Right atrium auricular region (tissue), 2 donors: ENCODE data around the gene SV2B. TPM values are rescaled to one million over a fixed set of nuclear protein-coding genes. Genes with fewer than 3 reads are reported as not detected.
A peak's percentile ranks its signal among the peaks of the same experiment; 100 is the strongest.

Experiments
- DNase-seq: peaks from one replicate; pipeline ENCODE4 v3.0.0-alpha.2; 2019; ENCODE audit warnings: low spot score
- H3K27ac ChIP-seq, 2 donors: fragments of 200-600 bp; sonication (generic); 1 replicate in 1 of 2; 2 replicates in 1 of 2; pipeline ENCODE4 v1.5.1; 2016 to 2019
- H3K27me3 ChIP-seq, 2 donors: fragments of 200-600 bp; sonication (generic); one replicate each; pipeline versions ENCODE4 v1.5.1 to v1.6.0; 2017 to 2019
- H3K36me3 ChIP-seq: fragments of 200-600 bp; sonication (generic); one replicate; pipeline ENCODE4 v1.5.1; 2016
- H3K4me1 ChIP-seq, 2 donors: fragments of 200-600 bp; sonication (generic); one replicate each; pipeline versions ENCODE4 v1.5.1 to v1.6.0; 2017 to 2019
- H3K4me3 ChIP-seq, 2 donors: fragments of 200-600 bp; sonication (generic); 1 replicate in 1 of 2; 2 replicates in 1 of 2; pipeline ENCODE4 v1.5.1; 2017 to 2019; ENCODE audit warnings: mild to moderate bottlenecking in 1 of 2, moderate library complexity in 1 of 2
- H3K9me3 ChIP-seq, 2 donors: fragments of 200-600 bp; sonication (generic); one replicate each; pipeline ENCODE4 v1.5.1; 2019
- CTCF ChIP-seq, 2 donors: fragments of 200-600 bp; sonication (generic); IDR thresholded peaks; one replicate each; pipeline ENCODE4 v1.5.1; 2019; ENCODE audit warnings: antibody characterized with exemption in 2 of 2
- total RNA-seq, 2 donors: library from RNA; depleted of rRNA; stranded (reverse); fragments of >200 nt; gene quantifications; one replicate each; pipeline ENCODE4 v1.1.0, GENCODE V29; 2016

SV2B gene
- total RNA-seq, 2 donors from 2014 or later: 0.24 to 0.56 TPM

DNA sequence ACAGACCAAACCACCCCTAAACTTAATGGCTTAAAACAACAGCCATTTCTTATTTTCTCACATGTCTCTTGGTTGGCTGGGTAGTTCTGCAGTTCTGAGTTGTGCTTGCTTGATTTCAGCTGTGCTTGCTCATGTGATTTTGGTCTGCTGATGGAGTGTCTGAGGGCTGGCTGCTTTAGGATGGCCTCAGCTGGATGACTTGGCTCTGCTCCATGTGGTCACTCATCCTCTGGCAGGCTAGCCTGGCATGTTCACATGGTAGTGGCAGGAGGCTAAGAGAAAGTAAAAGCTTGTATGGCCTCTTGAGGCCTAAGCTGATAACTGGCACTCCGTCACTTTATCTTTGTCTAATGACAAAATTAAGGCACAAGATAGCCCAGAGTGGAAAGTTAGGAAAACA, 4.1 kb downstream of the SV2B start:
- Histone ChIP-seq H3K4me3 (no peak overlapping the region), H3K36me3 (no peaks in the 10 kb centered on the region), H3K9me3 (no peaks in the 10 kb centered on the region), H3K27me3 (no peaks in the 10 kb centered on the region), H3K27ac (peak overlapping the region in 1 of 2 donors; percentile 53), H3K4me1 (peaks cover 0 to 42% of the 10 kb centered on the region in 2 donors)
- no peak for TF ChIP-seq CTCF (IDR thresholded peaks at IDR 0.05)
- no peak for DNase-seq

GRCh38 chr15:91108421-91108820, 8.4 kb downstream of the SV2B start:
- no peaks in the 10 kb centered on the region for H3K36me3 ChIP-seq
- no peaks in the 10 kb centered on the region for H3K27me3 ChIP-seq
- no peak for DNase-seq
- H3K4me3 ChIP-seq: no peak overlapping the region
- H3K9me3 ChIP-seq: no peaks in the 10 kb centered on the region
- TF ChIP-seq CTCF (IDR thresholded peaks at IDR 0.05): no peak
- H3K27ac ChIP-seq: no peak overlapping the region
- H3K4me1 ChIP-seq: peaks cover 0 to 6% of the 10 kb centered on the region in 2 donors

GRCh38 chr15:91109885-91110284, 9.8 kb downstream of the SV2B start:
- DNase-seq: no peak
- H3K4me3 ChIP-seq: no peak overlapping the region
- no peaks in the 10 kb centered on the region for H3K4me1 ChIP-seq
- H3K27ac ChIP-seq: no peak overlapping the region
- TF ChIP-seq CTCF (IDR thresholded peaks at IDR 0.05): no peak
- H3K9me3 ChIP-seq: no peaks in the 10 kb centered on the region
- no peaks in the 10 kb centered on the region for H3K27me3 ChIP-seq
- no peaks in the 10 kb centered on the region for H3K36me3 ChIP-seq

GRCh38 chr15:91110407-91110806, 10.3 kb downstream of the SV2B start:
- no peak for DNase-seq
- no peaks in the 10 kb centered on the region for H3K4me1 ChIP-seq
- H3K4me3 ChIP-seq: no peak overlapping the region
- TF ChIP-seq CTCF (IDR thresholded peaks at IDR 0.05): no peak
- H3K36me3 ChIP-seq: no peaks in the 10 kb centered on the region
- no peaks in the 10 kb centered on the region for H3K9me3 ChIP-seq
- H3K27ac ChIP-seq: no peak overlapping the region
- no peaks in the 10 kb centered on the region for H3K27me3 ChIP-seq

DNA sequence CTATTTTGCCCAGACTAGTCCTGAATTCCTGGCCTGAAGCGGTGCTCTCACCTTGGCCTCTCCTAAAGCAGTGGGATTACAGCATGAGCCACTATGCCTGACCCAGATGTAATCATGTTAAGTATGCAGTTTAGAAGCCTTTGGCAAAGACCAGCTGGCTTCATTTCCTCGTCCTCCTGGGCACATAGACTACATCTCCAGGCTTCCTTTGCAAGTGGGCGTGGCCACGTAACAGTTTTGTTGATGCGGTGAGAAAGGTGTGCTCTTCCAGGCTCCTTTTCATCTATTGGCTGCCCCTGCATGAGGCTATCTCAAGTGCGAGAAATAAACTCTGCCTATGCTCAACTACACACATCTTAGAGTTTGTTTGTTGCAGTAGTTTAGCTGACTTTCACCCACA, 13.0 kb downstream of the SV2B start:
- DNase-seq: no peak
- H3K36me3 ChIP-seq: no peaks in the 10 kb centered on the region
- no peak for TF ChIP-seq CTCF (IDR thresholded peaks at IDR 0.05)
- H3K4me3 ChIP-seq: no peak overlapping the region
- H3K9me3 ChIP-seq: no peaks in the 10 kb centered on the region
- no peak overlapping the region for H3K27ac ChIP-seq
- H3K4me1 ChIP-seq: peaks cover 0 to 10% of the 10 kb centered on the region in 2 donors
- H3K27me3 ChIP-seq: no peaks in the 10 kb centered on the region

DNA sequence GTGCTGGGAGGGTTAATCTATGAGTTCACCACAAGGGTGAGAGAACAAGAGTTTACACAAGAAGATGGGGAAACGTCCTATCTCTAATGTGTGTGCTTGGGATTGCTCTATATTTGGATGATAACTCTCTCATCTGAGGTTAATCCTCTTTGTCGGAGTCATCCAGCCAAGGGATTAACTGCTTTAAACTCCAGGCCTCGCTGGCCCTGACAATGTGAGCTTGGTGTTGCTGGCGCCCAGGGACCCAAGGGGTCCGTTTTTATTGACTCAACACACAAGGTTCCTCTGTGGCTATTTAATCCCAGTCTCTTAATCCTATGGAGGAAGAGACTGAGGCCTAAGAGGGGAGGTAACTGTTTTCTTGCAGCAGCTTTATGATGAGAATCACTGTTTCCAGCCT, 14.2 kb downstream of the SV2B start:
- H3K36me3 ChIP-seq: no peaks in the 10 kb centered on the region
- no peak overlapping the region for H3K27ac ChIP-seq
- H3K27me3 ChIP-seq: no peaks in the 10 kb centered on the region
- no peak overlapping the region for H3K4me3 ChIP-seq
- H3K9me3 ChIP-seq: no peaks in the 10 kb centered on the region
- no peak for DNase-seq
- peaks cover 0 to 10% of the 10 kb centered on the region in 2 donors for H3K4me1 ChIP-seq
- TF ChIP-seq CTCF (IDR thresholded peaks at IDR 0.05): no peak
